ENCODE measurements around the gene VGLL3. TPM values are rescaled to one million over a fixed set of nuclear protein-coding genes. Genes with fewer than 3 reads are reported as not detected.
"Not testable (repeated sequence)": the region's sequence is repeated elsewhere in the genome, so short reads cannot be mapped to it uniquely, and the experiment has no call there.

The VGLL3 gene, protein sequence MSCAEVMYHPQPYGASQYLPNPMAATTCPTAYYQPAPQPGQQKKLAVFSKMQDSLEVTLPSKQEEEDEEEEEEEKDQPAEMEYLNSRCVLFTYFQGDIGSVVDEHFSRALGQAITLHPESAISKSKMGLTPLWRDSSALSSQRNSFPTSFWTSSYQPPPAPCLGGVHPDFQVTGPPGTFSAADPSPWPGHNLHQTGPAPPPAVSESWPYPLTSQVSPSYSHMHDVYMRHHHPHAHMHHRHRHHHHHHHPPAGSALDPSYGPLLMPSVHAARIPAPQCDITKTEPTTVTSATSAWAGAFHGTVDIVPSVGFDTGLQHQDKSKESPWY
- total RNA-seq, result 21.2 TPM
- polyA plus RNA-seq (ENCODE audit: insufficient read depth in 1 of 8, insufficient read length in 8 of 8, low replicate concordance in 1 of 8), result 10 to 100 TPM; 12.5 to 35.4 (median 23.4) TPM
- long read RNA-seq, donor 1, full-length matches to known transcripts, result 1 of 1 reads
- long read RNA-seq, donor 1, partial matches to known transcripts, result 0 of 1 reads
- long read RNA-seq, donor 1, other reads (novel, unspliced or antisense), result 0 of 1 reads
- long read RNA-seq, donor 2, result 0 reads
- long read RNA-seq, donor 3, full-length matches to known transcripts, result 3 of 3 reads
- long read RNA-seq, donor 3, partial matches to known transcripts, result 0 of 3 reads
- long read RNA-seq, donor 3, other reads (novel, unspliced or antisense), result 0 of 3 reads
- long read RNA-seq, donor 4, partial matches to known transcripts, result 0 of 1 reads
- long read RNA-seq, donor 4, other reads (novel, unspliced or antisense), result 0 of 1 reads
- long read RNA-seq, donor 5, full-length matches to known transcripts, result 3 of 3 reads
- long read RNA-seq, donor 5, partial matches to known transcripts, result 0 of 3 reads
- long read RNA-seq, donor 5, other reads (novel, unspliced or antisense), result 0 of 3 reads
- long read RNA-seq, donor 6, full-length matches to known transcripts, result 3 of 3 reads
- long read RNA-seq, donor 6, partial matches to known transcripts, result 0 of 3 reads
- long read RNA-seq, donor 6, other reads (novel, unspliced or antisense), result 0 of 3 reads
- long read RNA-seq, donor 7, full-length matches to known transcripts, result 1 of 1 reads
- long read RNA-seq, donor 7, partial matches to known transcripts, result 0 of 1 reads
- long read RNA-seq, donor 7, other reads (novel, unspliced or antisense), result 0 of 1 reads
- long read RNA-seq, donor 8, full-length matches to known transcripts, result 3 of 3 reads
- long read RNA-seq, donor 8, partial matches to known transcripts, result 0 of 3 reads
- long read RNA-seq, donor 8, other reads (novel, unspliced or antisense), result 0 of 3 reads
- long read RNA-seq, donor 9, partial matches to known transcripts, result 0 of 1 reads
- long read RNA-seq, donor 9, other reads (novel, unspliced or antisense), result 0 of 1 reads
- long read RNA-seq, donor 10, full-length matches to known transcripts, result 2 of 12 reads
- long read RNA-seq, donor 10, partial matches to known transcripts, result 10 of 12 reads
- long read RNA-seq, donor 10, other reads (novel, unspliced or antisense), result 0 of 12 reads
- long read RNA-seq, donor 11, partial matches to known transcripts, result 5 of 5 reads
- long read RNA-seq, donor 11, other reads (novel, unspliced or antisense), result 0 of 5 reads

- H3K27ac ChIP-seq (ENCODE audit: low read length), result peak within 1 kb of the TSS; percentile 93
- no peaks in the 10 kb centered on the region for H3K36me3 ChIP-seq (ENCODE audit: control insufficient read depth, insufficient read depth, low read length)
- H3K4me1 ChIP-seq (ENCODE audit: control insufficient read depth, insufficient read depth, low read length), result peaks cover 2% of the 10 kb centered on the region
- peaks cover 7% of the 10 kb centered on the region for H3K27me3 ChIP-seq (ENCODE audit: control insufficient read depth, insufficient read depth, low read length)
- H3K4me3 ChIP-seq (ENCODE audit: low read length), result peak within 1 kb of the TSS; percentile 91
- peak; percentile 94 for DNase-seq
- WGBS (ENCODE audit: insufficient coverage), result 1% methylated on average over 72 of the region's 77 CpGs
- no peaks in the 10 kb centered on the region for H3K9me3 ChIP-seq (replicated peaks; ENCODE audit: control insufficient read depth, low read depth, low read length)
These were observed at the start of gene VGLL3 for GRCh38 chr3:86990734-86991481. VGLL3 (minus strand) TSS chr3:86991149; CDS start chr3:86990743, 406 bp downstream.

GRCh38 chr3:87037652-87038051 is 46.7 kb upstream of the VGLL3 start:
- no peak overlapping the region for H3K4me3 ChIP-seq (ENCODE audit: low read length)
- no peak overlapping the region for H3K27ac ChIP-seq (ENCODE audit: low read length)
- WGBS (ENCODE audit: insufficient coverage), result 87% methylated on average over 3 of the region's 3 CpGs
- no peak for DNase-seq
- no peaks in the 10 kb centered on the region for H3K4me1 ChIP-seq (ENCODE audit: control insufficient read depth, insufficient read depth, low read length)
- no peaks in the 10 kb centered on the region for H3K36me3 ChIP-seq (ENCODE audit: control insufficient read depth, insufficient read depth, low read length)
- H3K27me3 ChIP-seq (ENCODE audit: control insufficient read depth, insufficient read depth, low read length), result no peaks in the 10 kb centered on the region
- H3K9me3 ChIP-seq (replicated peaks; ENCODE audit: control insufficient read depth, low read depth, low read length), result no peaks in the 10 kb centered on the region

DNA sequence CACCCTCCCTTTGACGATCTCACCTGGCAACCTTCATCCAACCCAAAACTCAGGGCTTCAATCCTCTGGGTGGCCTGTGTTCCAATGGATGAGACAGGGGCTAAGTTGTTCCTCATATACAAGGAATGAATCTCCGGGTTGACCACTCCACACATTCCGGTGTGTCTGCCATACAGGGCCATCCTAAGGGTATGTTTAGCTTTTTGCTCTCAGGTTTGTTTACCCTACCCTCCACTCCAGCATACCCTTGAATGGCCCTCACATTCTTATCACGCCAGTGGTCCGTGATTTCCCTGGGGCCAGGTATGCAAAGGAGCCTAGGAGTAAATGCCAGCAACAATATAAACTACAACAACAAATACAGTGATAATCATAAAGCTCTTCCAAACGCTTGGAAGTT is 45.7 kb upstream of the VGLL3 start:
- WGBS (ENCODE audit: insufficient coverage), result 100% methylated on average over 2 of the region's 6 CpGs
- Histone ChIP-seq H3K4me3 (ENCODE audit: low read length) (no peak overlapping the region), H3K9me3 (replicated peaks; ENCODE audit: control insufficient read depth, low read depth, low read length) (no peaks in the 10 kb centered on the region), H3K36me3 (ENCODE audit: control insufficient read depth, insufficient read depth, low read length) (no peaks in the 10 kb centered on the region), H3K27ac (ENCODE audit: low read length) (no peak overlapping the region), H3K4me1 (ENCODE audit: control insufficient read depth, insufficient read depth, low read length) (no peaks in the 10 kb centered on the region), H3K27me3 (ENCODE audit: control insufficient read depth, insufficient read depth, low read length) (no peaks in the 10 kb centered on the region)
- no peak for DNase-seq

- Histone ChIP-seq H3K9me3 (replicated peaks; ENCODE audit: control insufficient read depth, low read depth, low read length) (no peaks in the 10 kb centered on the region), H3K27ac (ENCODE audit: low read length) (no peak overlapping the region), H3K4me3 (ENCODE audit: low read length) (no peak overlapping the region), H3K4me1 (ENCODE audit: control insufficient read depth, insufficient read depth, low read length) (no peaks in the 10 kb centered on the region), H3K27me3 (ENCODE audit: control insufficient read depth, insufficient read depth, low read length) (no peaks in the 10 kb centered on the region), H3K36me3 (ENCODE audit: control insufficient read depth, insufficient read depth, low read length) (no peaks in the 10 kb centered on the region)
- 100% methylated on average over 2 of the region's 3 CpGs for WGBS (ENCODE audit: insufficient coverage)
- no peak for DNase-seq
These were observed 44.4 kb upstream of the VGLL3 start for GRCh38 chr3:87035339-87035738.

GRCh38 chr3:87033205-87033604 is 42.3 kb upstream of the VGLL3 start:
- Histone ChIP-seq H3K27ac (ENCODE audit: low read length) (no peak overlapping the region), H3K36me3 (ENCODE audit: control insufficient read depth, insufficient read depth, low read length) (no peaks in the 10 kb centered on the region), H3K4me1 (ENCODE audit: control insufficient read depth, insufficient read depth, low read length) (no peaks in the 10 kb centered on the region), H3K9me3 (replicated peaks; ENCODE audit: control insufficient read depth, low read depth, low read length) (no peaks in the 10 kb centered on the region), H3K27me3 (ENCODE audit: control insufficient read depth, insufficient read depth, low read length) (no peaks in the 10 kb centered on the region), H3K4me3 (ENCODE audit: low read length) (no peak overlapping the region)
- DNase-seq, result no peak
- no CpG with 5 or more reads among the region's 1 CpG for WGBS (ENCODE audit: insufficient coverage)

- Histone ChIP-seq H3K36me3 (ENCODE audit: control insufficient read depth, insufficient read depth, low read length) (no peaks in the 10 kb centered on the region), H3K4me1 (ENCODE audit: control insufficient read depth, insufficient read depth, low read length) (no peaks in the 10 kb centered on the region), H3K9me3 (replicated peaks; ENCODE audit: control insufficient read depth, low read depth, low read length) (no peaks in the 10 kb centered on the region), H3K4me3 (ENCODE audit: low read length) (no peak overlapping the region), H3K27ac (ENCODE audit: low read length) (no peak overlapping the region), H3K27me3 (ENCODE audit: control insufficient read depth, insufficient read depth, low read length) (no peaks in the 10 kb centered on the region)
- no CpG with 5 or more reads among the region's 3 CpGs for WGBS (ENCODE audit: insufficient coverage)
- DNase-seq, result peak; percentile 23
These were observed 35.0 kb upstream of the VGLL3 start for GRCh38 chr3:87025661-87026645.

DNA sequence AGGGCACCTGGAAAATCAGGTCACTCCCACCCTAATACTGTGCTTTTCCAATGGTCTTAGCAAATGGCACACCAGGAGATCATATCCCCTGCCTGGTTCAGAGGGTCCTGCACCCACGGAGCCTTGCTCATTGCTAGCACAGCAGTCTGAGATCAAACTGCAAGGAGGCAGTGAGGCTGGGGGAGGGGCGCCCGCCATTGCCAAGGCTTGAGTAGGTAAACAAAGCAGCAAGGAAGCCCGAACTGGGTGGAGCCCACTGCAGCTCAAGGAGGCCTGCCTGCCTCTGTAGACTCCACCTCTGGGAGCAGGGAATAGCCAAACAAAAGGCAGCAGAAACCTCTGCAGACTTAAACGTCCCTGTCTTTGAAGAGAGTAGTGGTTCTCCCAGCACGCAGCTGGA is 26.4 kb upstream of the VGLL3 start:
- not testable (repeated sequence) for H3K27me3 ChIP-seq (ENCODE audit: control insufficient read depth, insufficient read depth, low read length); DNase-seq; H3K4me3 ChIP-seq (ENCODE audit: low read length); H3K36me3 ChIP-seq (ENCODE audit: control insufficient read depth, insufficient read depth, low read length); H3K9me3 ChIP-seq (replicated peaks; ENCODE audit: control insufficient read depth, low read depth, low read length); H3K4me1 ChIP-seq (ENCODE audit: control insufficient read depth, insufficient read depth, low read length); H3K27ac ChIP-seq (ENCODE audit: low read length)
- 90% methylated on average over 6 of the region's 6 CpGs for WGBS (ENCODE audit: insufficient coverage)

GRCh38 chr3:87009271-87009670 is 18.3 kb upstream of the VGLL3 start:
- Histone ChIP-seq H3K9me3 (replicated peaks; ENCODE audit: control insufficient read depth, low read depth, low read length) (no peaks in the 10 kb centered on the region), H3K36me3 (ENCODE audit: control insufficient read depth, insufficient read depth, low read length) (no peaks in the 10 kb centered on the region), H3K27ac (ENCODE audit: low read length) (no peak overlapping the region), H3K4me3 (ENCODE audit: low read length) (no peak overlapping the region), H3K4me1 (ENCODE audit: control insufficient read depth, insufficient read depth, low read length) (no peaks in the 10 kb centered on the region), H3K27me3 (ENCODE audit: control insufficient read depth, insufficient read depth, low read length) (no peaks in the 10 kb centered on the region)
- DNase-seq, result no peak
- WGBS (ENCODE audit: insufficient coverage), result no CpG with 5 or more reads among the region's 2 CpGs
